AG09309 (cell line): ENCODE results near the gene ALG12.
A peak's percentile ranks its signal among the peaks of the same experiment; 100 is the strongest.

Experiments used
- DNase-seq: peaks from one replicate; pipeline ENCODE4 v3.0.0-alpha.2; 2010; ENCODE audit warnings: low read depth
- H3K4me3 ChIP-seq: 2 replicates; pipeline ENCODE4 v1.5.1; 2011; ENCODE audit warnings: mild to moderate bottlenecking, low read depth, low read length, moderate library complexity; ENCODE audit not compliant: control insufficient read depth
- TF ChIP-seq, protein P1 (sequence below): IDR thresholded peaks from 2 replicates; pipeline ENCODE4 v1.5.1; 2011; ENCODE audit warnings: mild to moderate bottlenecking, low read depth, low read length, inconsistent platforms; ENCODE audit not compliant: insufficient read depth, control insufficient read depth; ENCODE audit errors: missing control alignments

Gene ALG12

DNA sequence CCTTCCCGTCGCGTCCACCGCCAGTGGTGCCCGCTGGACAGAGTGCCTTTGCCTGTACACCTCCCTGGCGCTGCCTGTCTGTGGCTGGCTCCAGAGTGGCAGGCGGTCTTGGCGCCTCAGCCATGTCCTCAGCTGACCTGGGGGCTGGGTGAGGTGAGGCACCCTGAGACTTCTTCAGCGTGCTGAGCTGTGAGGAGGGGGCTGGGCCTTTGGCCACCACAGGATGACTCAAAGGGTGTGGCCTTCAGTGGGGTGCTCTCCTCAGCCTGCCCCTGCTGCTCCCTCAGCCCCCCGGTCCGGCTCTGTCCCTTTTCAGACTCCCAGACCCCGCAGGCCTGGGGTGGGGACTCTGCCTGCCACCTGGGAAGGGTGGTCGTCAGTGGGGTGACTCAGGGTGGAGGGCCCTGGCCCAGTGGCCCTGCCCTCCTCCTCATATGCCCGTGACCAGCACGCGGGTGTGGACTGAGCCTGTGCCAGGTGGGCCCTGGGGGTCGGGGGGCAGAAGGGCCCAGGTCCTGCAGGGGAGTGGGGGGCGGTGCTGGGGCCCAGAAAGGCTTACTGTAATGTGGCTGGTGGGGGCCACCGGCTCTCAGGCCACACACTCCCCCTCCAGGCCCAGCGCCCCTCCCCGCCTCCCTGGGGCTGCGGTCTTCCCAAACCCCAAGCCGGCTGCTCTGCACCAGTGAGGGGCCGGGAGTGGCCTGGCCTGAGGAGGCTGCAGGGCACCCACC lies 16.1 kb upstream of the ALG12 start:
- TF ChIP-seq, protein P1, sequence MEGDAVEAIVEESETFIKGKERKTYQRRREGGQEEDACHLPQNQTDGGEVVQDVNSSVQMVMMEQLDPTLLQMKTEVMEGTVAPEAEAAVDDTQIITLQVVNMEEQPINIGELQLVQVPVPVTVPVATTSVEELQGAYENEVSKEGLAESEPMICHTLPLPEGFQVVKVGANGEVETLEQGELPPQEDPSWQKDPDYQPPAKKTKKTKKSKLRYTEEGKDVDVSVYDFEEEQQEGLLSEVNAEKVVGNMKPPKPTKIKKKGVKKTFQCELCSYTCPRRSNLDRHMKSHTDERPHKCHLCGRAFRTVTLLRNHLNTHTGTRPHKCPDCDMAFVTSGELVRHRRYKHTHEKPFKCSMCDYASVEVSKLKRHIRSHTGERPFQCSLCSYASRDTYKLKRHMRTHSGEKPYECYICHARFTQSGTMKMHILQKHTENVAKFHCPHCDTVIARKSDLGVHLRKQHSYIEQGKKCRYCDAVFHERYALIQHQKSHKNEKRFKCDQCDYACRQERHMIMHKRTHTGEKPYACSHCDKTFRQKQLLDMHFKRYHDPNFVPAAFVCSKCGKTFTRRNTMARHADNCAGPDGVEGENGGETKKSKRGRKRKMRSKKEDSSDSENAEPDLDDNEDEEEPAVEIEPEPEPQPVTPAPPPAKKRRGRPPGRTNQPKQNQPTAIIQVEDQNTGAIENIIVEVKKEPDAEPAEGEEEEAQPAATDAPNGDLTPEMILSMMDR = no peak
- peak overlapping the region; percentile 20; the same call in 1 of the 2 replicates for H3K4me3 ChIP-seq
- no peak for DNase-seq

DNA sequence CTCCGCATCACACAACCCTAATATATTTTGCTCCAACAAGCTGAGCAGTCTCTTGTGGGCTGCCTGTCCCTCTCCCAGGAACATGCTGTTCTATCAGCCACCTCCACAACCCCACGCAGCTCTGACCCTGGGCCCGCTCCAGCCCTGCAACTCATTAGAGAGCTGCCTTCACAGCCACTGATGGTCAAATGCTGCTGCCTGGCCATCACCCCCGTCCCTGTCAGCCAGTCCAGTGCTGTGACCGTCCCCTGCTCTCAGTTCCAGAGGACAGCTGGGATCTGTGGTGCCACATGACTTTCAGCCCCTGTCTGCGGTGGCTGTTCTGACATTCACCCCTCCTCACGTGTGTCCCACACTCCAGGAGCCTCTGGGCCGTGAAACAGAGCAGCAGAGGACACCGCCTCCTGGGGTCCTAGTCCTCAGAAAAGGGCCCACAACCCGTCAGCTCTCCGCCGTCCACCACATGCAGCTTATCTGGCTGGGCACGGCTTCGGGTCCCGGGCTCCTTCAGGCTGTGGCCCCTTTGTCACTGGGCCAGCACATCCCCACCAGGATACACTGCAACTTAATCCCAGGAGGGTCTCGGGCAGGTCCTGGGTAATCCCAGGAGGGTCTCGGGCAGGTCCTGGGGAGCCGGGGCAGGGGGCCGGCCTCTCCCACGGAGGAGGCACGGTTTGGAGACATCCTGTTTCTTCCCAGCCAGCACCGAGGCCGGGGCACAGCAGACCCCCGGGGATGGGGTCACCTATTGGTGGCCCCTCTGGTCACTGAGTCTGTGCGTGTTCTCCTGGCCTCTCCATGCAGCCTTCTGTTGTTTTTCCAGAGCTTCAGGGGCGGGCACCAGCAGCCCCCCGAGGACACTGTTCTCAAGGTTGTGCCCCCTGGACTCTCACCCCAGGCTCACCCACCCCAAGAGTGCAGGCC lies 15.3 kb upstream of the ALG12 start:
- TF ChIP-seq, protein P1 = no peak
- DNase-seq = no peak
- H3K4me3 ChIP-seq = no peak overlapping the region

DNA sequence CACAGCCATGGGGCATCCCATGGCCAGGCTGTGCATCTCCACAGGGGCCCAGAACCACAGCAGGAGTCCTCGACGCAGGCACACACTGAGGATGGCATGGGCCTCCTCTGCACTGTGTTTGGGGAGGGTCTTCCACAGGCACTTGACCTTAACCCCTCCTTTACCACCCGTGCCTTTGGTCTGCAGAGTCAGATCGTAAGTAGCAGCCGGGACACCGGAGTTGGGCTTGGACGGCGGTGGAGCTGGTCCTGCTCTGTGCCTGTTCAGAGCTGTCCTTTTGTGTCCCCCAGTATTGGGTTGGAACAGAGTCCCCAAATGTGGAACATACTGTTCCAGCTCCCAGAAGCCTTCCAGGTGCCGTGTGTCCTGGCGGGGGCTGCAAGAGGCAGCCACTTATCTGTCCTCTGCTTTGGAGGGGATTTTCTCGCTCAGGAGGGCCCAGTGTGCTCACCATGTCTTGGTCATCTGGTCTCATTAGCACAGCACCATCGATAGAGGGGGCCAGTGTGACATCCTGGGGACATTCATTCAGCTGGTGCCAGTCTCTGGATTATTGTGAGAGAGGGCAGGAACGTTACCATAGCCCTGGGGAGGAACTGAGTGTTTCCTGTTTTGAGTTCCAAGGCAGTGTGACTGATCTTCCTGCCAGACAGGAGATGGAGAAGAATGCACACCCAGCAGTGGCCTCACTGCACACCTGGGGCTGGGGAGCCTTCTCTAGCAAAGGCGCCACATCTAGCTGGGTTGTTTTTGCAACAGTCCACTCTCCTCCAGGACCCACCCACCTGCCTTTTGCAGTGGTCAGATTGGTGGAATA lies 12.6 kb upstream of the ALG12 start:
- peak; percentile 24 for DNase-seq
- TF ChIP-seq, protein P1 = peak; percentile 54

DNA sequence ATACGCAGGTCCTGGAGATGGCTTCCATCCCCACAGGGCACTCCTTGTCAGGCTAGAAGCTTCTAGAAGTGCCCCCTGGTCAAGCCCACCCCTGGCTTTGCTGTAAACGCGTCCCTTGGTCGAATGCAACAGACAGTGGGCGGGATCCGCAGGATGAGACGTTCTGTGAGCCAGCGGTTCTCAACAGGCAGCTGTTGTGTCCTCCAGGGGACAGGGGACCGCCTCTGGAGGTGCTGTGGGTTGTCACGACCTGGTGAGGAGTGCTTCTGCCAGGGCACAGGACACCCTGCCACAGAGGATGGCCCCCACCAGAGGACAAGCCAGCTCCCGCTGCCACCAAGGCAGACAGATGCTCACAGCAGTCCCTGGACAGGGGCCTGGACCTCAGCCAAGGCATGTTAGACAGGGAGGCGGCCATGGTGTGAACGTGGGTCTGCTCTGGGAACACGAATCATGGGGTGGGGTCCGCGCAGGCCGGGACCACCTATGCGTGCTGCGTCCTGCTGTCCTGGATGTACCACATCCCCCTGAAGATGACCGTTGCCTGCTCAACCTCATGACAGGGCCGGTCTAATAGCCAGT lies 11.8 kb upstream of the ALG12 start:
- DNase-seq = no peak
- TF ChIP-seq, protein P1 = no peak
- no peak overlapping the region for H3K4me3 ChIP-seq

More for the DNA sequence above, 12.6 kb upstream of the ALG12 start:
- H3K4me3 ChIP-seq = no peak overlapping the region

- no peak for DNase-seq
- no peak overlapping the region for H3K4me3 ChIP-seq
- TF ChIP-seq, protein P1 = peak; percentile 37
These were observed 11.2 kb upstream of the ALG12 start for GRCh38 chr22:49929211-49929979.
